Endothelial cell of umbilical vein (primary cell): ENCODE data around the gene PRKG1.

ENCODE experiments used
- CTCF ChIP-seq, 2 donors: IDR thresholded peaks; 1 replicate in 1 of 2; 2 replicates in 1 of 2; pipeline ENCODE4 v1.5.1; 2011; ENCODE audit warnings: low read length in 2 of 2, mild to moderate bottlenecking in 2 of 2, moderate library complexity in 2 of 2, control low read depth in 1 of 2, inconsistent platforms in 1 of 2, low read depth in 1 of 2; ENCODE audit not compliant: insufficient read depth in 1 of 2; ENCODE audit errors: extremely low read depth in 1 of 2
- EZH2 ChIP-seq: IDR thresholded peaks from 2 replicates; pipeline ENCODE4 v1.6.1; 2012; ENCODE audit warnings: borderline replicate concordance, low read depth, mild to moderate bottlenecking, moderate library complexity, low read length, inconsistent platforms; ENCODE audit not compliant: severe bottlenecking
- GATA2 ChIP-seq: IDR thresholded peaks from 2 replicates; pipeline ENCODE4 v1.7.0; 2011; ENCODE audit warnings: low read depth, mild to moderate bottlenecking, moderate library complexity, mixed read lengths, low read length; ENCODE audit not compliant: insufficient read length, insufficient read depth
- MAX ChIP-seq: IDR thresholded peaks from 2 replicates; pipeline ENCODE4 v1.6.1; 2011; ENCODE audit not compliant: insufficient read depth, insufficient read length
- POLR2A ChIP-seq: IDR thresholded peaks from 2 replicates; pipeline ENCODE4 v1.6.1; 2012; ENCODE audit warnings: low read depth, mild to moderate bottlenecking, control low read depth, low read length
- POLR2AphosphoS5 ChIP-seq: IDR thresholded peaks from 2 replicates; pipeline ENCODE4 v1.6.1; 2012; ENCODE audit warnings: low read depth, mild to moderate bottlenecking, control low read depth, low read length, moderate library complexity; ENCODE audit not compliant: insufficient read depth

DNA sequence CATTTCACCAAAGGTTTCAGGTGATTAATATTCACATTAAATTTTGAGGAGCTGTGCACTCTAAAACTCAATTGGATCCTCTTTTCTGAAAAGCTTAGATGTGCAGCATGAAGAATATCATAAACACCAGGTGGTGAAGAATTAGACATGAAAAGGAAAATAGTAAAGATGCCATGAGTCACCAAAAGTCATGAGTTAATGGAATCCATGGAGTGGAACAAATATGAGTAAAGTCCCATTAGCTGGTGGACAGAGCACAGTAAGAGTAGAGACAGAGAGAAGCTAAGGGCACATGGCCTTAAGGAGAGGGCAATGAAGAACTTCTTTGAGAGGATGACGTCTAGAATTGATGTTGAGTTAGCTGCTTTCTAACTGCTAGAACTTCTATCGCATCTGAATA, 353.5 kb downstream of the PRKG1 start:
- no peak for TF ChIP-seq POLR2A
- TF ChIP-seq EZH2 = no peak
- no peak for TF ChIP-seq CTCF (IDR thresholded peaks at IDR 0.05; ENCODE audit: extremely low read depth in 1 of 2, insufficient read depth in 1 of 2, low read depth in 1 of 2, low read length in 2 of 2)
- no peak for TF ChIP-seq MAX
- TF ChIP-seq POLR2AphosphoS5 = no peak
- TF ChIP-seq GATA2 = no peak
